PFSK-1 (cell line): ENCODE results near the gene IGFBP2.

Experiments used
- FOXP2 ChIP-seq: optimal IDR thresholded peaks from 2 replicates; pipeline ENCODE3; 2011; ENCODE audit warnings: borderline replicate concordance, control low read depth, inconsistent platforms; ENCODE audit not compliant: insufficient read depth; ENCODE audit errors: extremely low read length, extremely low read depth
- POLR2AphosphoS5 ChIP-seq: IDR thresholded peaks from 2 replicates; pipeline ENCODE4 v1.6.1; 2012; ENCODE audit warnings: low read depth, mild to moderate bottlenecking, control low read depth, low read length, moderate library complexity
- REST ChIP-seq, 2 experiments: IDR thresholded peaks; 2 replicates each; pipeline versions ENCODE4 v1.6.1 to v1.8.0; 2011 to 2012; ENCODE audit warnings: low read depth in 2 of 2, low read length in 2 of 2, control low read depth in 1 of 2, inconsistent platforms in 1 of 2, mild to moderate bottlenecking in 1 of 2, moderate library complexity in 1 of 2; ENCODE audit not compliant: insufficient read depth in 1 of 2
- SIN3A ChIP-seq: IDR thresholded peaks from 2 replicates; pipeline ENCODE4 v1.6.1; 2012; ENCODE audit warnings: mild to moderate bottlenecking, low read length, moderate library complexity, borderline replicate concordance; ENCODE audit not compliant: insufficient read depth
- TAF1 ChIP-seq: IDR thresholded peaks from 2 replicates; pipeline ENCODE4 v1.6.1; 2012; ENCODE audit warnings: low read length, control low read depth, borderline replicate concordance; ENCODE audit not compliant: insufficient read depth

IGFBP2 gene

DNA sequence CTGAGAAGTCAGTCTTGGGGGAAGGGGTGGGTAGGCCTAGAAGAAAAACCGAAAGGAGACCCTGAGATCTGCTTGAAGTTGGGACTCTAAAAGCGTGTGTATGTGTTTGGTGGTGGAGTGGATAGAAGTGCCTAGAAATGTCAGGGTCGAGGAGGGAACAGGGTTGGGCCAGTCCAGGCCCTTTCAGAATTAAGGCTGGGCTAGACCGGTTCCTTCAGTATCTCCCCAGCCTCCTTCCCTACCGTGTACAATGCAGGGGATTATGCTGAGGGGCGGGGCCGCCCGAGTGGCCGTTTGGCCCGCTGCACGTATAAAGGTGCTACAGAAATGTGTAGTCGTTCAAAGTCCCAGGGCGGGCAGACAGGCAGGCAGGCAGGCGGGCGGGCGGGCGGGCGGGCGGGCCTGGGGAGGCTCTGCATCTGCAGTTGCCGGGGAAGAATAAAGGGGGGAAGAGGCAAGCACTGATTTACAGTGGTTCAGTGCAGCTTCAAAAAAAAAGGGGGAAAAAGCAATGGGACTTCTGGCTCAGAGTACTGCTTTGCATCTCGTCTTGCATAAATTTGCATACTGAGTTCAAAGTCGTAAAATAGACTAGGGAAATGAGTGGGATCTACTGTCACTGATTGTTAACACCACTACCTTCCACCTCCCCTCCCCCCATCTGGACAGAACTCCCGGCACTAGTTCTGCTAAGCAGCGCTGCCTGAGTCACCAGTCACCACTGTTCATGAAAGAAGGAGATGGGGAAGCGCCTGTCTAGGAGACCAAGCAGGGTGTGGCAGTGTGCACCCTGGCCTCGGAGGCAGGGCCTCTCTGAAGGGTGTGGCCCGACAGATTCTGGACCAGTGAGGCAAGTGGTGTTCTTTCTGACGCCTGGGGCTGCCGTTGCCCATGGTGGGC lies 3.6 kb downstream of the IGFBP2 start:
- TF ChIP-seq SIN3A, result no peak
- TF ChIP-seq TAF1, result no peak
- no peak for TF ChIP-seq FOXP2
- no peak for TF ChIP-seq REST (IDR thresholded peaks at IDR 0.05; ENCODE audit: insufficient read depth in 1 of 2, low read depth in 2 of 2, low read length in 2 of 2)
- TF ChIP-seq POLR2AphosphoS5, result no peak

DNA sequence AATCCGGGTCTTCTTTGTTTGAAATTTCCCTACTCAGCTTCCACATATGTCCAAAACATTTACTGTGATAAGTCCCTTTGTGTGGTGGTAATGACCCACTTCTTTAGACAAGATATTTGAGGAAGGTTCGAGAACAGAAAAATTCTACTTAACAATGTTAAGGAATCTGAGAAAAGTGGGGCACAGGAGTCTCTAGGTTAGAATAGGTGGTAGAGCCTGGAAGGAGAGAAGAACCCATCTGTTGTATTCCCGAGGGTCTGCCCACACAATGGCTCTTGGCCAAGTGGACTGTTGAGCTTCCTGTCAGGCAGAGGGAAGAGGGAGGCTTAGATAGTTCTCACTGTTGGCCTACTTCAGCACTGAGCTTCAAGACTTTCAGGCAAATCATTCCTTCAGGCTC lies 4.3 kb downstream of the IGFBP2 start:
- TF ChIP-seq FOXP2, result no peak
- no peak for TF ChIP-seq POLR2AphosphoS5
- TF ChIP-seq SIN3A, result no peak
- TF ChIP-seq TAF1, result no peak
- TF ChIP-seq REST (IDR thresholded peaks at IDR 0.05; ENCODE audit: insufficient read depth in 1 of 2, low read depth in 2 of 2, low read length in 2 of 2), result no peak

- TF ChIP-seq SIN3A, result no peak
- TF ChIP-seq REST (IDR thresholded peaks at IDR 0.05; ENCODE audit: insufficient read depth in 1 of 2, low read depth in 2 of 2, low read length in 2 of 2), result no peak
- no peak for TF ChIP-seq TAF1
- no peak for TF ChIP-seq FOXP2
- no peak for TF ChIP-seq POLR2AphosphoS5
Measured at GRCh38 chr2:216643986-216644659, 10.9 kb downstream of the IGFBP2 start.

- TF ChIP-seq POLR2AphosphoS5 (no peak), REST (IDR thresholded peaks at IDR 0.05; ENCODE audit: insufficient read depth in 1 of 2, low read depth in 2 of 2, low read length in 2 of 2) (no peak), TAF1 (no peak)
Measured at GRCh38 chr2:216644842-216645635, 11.8 kb downstream of the IGFBP2 start.

GRCh38 chr2:216645636-216645950 lies 12.4 kb downstream of the IGFBP2 start:
- TF ChIP-seq SIN3A (no peak), POLR2AphosphoS5 (no peak), FOXP2 (no peak), REST (IDR thresholded peaks at IDR 0.05; ENCODE audit: insufficient read depth in 1 of 2, low read depth in 2 of 2, low read length in 2 of 2) (no peak), TAF1 (no peak)
